Measurements from ENCODE around the gene DALRD3.

DNA sequence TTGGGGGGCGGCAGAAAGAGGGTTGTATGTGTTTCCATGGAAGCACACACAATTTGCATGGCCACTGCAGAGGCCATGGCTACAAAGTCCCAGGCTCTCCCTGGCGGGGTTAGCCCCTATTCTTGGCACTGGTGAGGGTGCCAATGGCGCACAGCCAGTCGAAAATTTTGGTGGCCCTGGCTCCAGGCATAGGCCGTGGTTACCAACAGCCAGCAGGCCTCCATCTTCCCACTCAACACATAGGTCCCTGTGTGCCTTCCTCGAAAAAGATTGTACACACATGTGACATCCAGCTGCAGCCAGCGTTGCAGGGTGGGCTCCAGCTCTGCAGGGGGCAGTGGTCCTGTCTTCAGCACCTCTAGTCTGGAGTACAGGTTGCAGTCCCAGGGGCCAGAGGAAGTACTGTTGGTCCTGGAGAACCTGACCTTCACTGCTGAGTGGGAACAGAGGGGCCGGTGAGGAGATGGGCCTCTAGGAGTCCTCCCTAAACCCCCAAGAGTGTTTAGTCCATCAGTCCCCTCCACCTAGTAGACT lies 21.2 kb downstream of the DALRD3 start:
- TF ChIP-seq POLR2A (IDR thresholded peaks at IDR 0.05) (no peak), EP300 (IDR thresholded peaks at IDR 0.05) (no peak)
- TF ChIP-seq, protein P1, sequence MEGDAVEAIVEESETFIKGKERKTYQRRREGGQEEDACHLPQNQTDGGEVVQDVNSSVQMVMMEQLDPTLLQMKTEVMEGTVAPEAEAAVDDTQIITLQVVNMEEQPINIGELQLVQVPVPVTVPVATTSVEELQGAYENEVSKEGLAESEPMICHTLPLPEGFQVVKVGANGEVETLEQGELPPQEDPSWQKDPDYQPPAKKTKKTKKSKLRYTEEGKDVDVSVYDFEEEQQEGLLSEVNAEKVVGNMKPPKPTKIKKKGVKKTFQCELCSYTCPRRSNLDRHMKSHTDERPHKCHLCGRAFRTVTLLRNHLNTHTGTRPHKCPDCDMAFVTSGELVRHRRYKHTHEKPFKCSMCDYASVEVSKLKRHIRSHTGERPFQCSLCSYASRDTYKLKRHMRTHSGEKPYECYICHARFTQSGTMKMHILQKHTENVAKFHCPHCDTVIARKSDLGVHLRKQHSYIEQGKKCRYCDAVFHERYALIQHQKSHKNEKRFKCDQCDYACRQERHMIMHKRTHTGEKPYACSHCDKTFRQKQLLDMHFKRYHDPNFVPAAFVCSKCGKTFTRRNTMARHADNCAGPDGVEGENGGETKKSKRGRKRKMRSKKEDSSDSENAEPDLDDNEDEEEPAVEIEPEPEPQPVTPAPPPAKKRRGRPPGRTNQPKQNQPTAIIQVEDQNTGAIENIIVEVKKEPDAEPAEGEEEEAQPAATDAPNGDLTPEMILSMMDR (IDR thresholded peaks at IDR 0.05): no peak

Measured in ovary (tissue), 3 donors.